ENCODE data around the gene RSPO3. TPM values are rescaled to one million over a fixed set of nuclear protein-coding genes. Genes with fewer than 3 reads are reported as not detected.

The RSPO3 gene
- total RNA-seq, 1 donor from 2014 or later: not detected

GRCh38 chr6:127160484-127160883 is 42.0 kb downstream of the RSPO3 start:
- DNase-seq (ENCODE audit: low read depth in 2 of 2): no peak

GRCh38 chr6:127162836-127163235 is 44.4 kb downstream of the RSPO3 start:
- DNase-seq (ENCODE audit: low read depth in 2 of 2): peak in 1 of 2 donors; percentile 77

GRCh38 chr6:127164036-127164435 is 45.6 kb downstream of the RSPO3 start:
- DNase-seq (ENCODE audit: low read depth in 2 of 2): no peak

- no peak for DNase-seq (ENCODE audit: low read depth in 2 of 2)
Observed at GRCh38 chr6:127164565-127164964, 46.1 kb downstream of the RSPO3 start.

- DNase-seq (ENCODE audit: low read depth in 2 of 2): no peak
Observed at GRCh38 chr6:127173156-127173940, 54.9 kb downstream of the RSPO3 start.

- DNase-seq (ENCODE audit: low read depth in 2 of 2): peak in 1 of 2 donors; percentile 81
Observed at GRCh38 chr6:127176146-127176545, 57.7 kb downstream of the RSPO3 start.

GRCh38 chr6:127177030-127177922 is 58.8 kb downstream of the RSPO3 start:
- DNase-seq (ENCODE audit: low read depth in 2 of 2): peak in 1 of 2 donors; percentile 46

GRCh38 chr6:127177923-127178231 is 59.4 kb downstream of the RSPO3 start:
- DNase-seq (ENCODE audit: low read depth in 2 of 2): no peak

GRCh38 chr6:127178746-127179145 is 60.3 kb downstream of the RSPO3 start:
- peak in 1 of 2 donors; percentile 1 for DNase-seq (ENCODE audit: low read depth in 2 of 2)

- no peak for DNase-seq (ENCODE audit: low read depth in 2 of 2)
Observed at GRCh38 chr6:127180426-127180825, 62.0 kb downstream of the RSPO3 start.

GRCh38 chr6:127182501-127182900 is 64.0 kb downstream of the RSPO3 start:
- no peak for DNase-seq (ENCODE audit: low read depth in 2 of 2)

GRCh38 chr6:127185437-127185995 is 67.0 kb downstream of the RSPO3 start:
- no peak for DNase-seq (ENCODE audit: low read depth in 2 of 2)

- peak in 1 of 2 donors; percentile 61 for DNase-seq (ENCODE audit: low read depth in 2 of 2)
Observed at GRCh38 chr6:127186889-127187288, 68.4 kb downstream of the RSPO3 start.

- DNase-seq (ENCODE audit: low read depth in 2 of 2): no peak
Observed at GRCh38 chr6:127188744-127189143, 70.3 kb downstream of the RSPO3 start.

- peak; percentile 59 to 73 for DNase-seq (ENCODE audit: low read depth in 2 of 2)
Observed at GRCh38 chr6:127190552-127190951, 72.1 kb downstream of the RSPO3 start.

- DNase-seq (ENCODE audit: low read depth in 2 of 2): peak in 1 of 2 donors; percentile 13
Observed at GRCh38 chr6:127191716-127192115, 73.2 kb downstream of the RSPO3 start.

- peak; percentile 17 to 31 for DNase-seq (ENCODE audit: low read depth in 2 of 2)
Observed at GRCh38 chr6:127192911-127193541, 74.6 kb downstream of the RSPO3 start.

- no peak for DNase-seq (ENCODE audit: low read depth in 2 of 2)
Observed at GRCh38 chr6:127195833-127196232, 77.4 kb downstream of the RSPO3 start.

- no peak for DNase-seq (ENCODE audit: low read depth in 2 of 2)
Observed at GRCh38 chr6:127198549-127198948, 80.1 kb downstream of the RSPO3 start.

GRCh38 chr6:127199470-127199869 is 81.0 kb downstream of the RSPO3 start:
- no peak for DNase-seq (ENCODE audit: low read depth in 2 of 2)

GRCh38 chr6:127200114-127200513 is 81.6 kb downstream of the RSPO3 start:
- no peak for DNase-seq (ENCODE audit: low read depth in 2 of 2)

GRCh38 chr6:127201321-127201720 is 82.8 kb downstream of the RSPO3 start:
- peak in 1 of 2 donors; percentile 30 for DNase-seq (ENCODE audit: low read depth in 2 of 2)
